Measurements from ENCODE around the gene GZMB.
"Not testable (repeated sequence)": the region's sequence is repeated elsewhere in the genome, so short reads cannot be mapped to it uniquely, and the experiment has no call there.

GZMB gene

DNA sequence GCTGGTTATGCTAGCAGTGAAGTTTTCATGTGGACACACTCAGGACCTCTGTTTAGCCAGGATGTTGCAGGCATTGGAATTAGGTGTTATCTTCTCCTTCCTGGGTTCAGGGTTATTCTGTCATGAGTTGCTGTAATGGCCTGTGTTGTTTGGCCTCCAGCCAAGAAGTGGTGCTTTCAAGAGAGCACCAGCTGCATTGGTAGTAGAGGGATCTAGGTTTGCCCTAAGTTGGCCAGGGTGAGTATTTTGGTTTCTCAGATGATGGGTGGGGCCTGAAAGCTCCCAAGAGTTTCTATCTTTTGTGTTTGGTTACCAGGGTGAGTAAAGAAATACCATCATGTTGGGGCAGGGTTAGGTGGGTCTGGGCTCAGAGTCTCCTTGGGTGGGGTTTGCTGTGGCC, 21.8 kb downstream of the GZMB start:
- Histone ChIP-seq H3K4me1 (no peaks in the 10 kb centered on the region), H3K9me3 (no peaks in the 10 kb centered on the region), H3K36me3 (replicated peaks) (no peaks in the 10 kb centered on the region), H3K4me3 (no peak overlapping the region), H3K27me3 (ENCODE audit: low read depth) (no peaks in the 10 kb centered on the region)
- DNase-seq (ENCODE audit: low spot score in 2 of 2): no peak
- in situ Hi-C loops (cut with MboI; ENCODE audit: low sequenced_read_pairs): no loop called here

GRCh38 chr14:24609655-24610344, 24.2 kb downstream of the GZMB start, which contains the start of gene GZMH:
GZMH (minus strand) TSS chr14:24609685; CDS start chr14:24609613, 72 bp downstream.
- no peak within 1 kb of the TSS for H3K4me3 ChIP-seq
- no peaks in the 10 kb centered on the region for H3K36me3 ChIP-seq (replicated peaks)
- no peaks in the 10 kb centered on the region for H3K27me3 ChIP-seq (ENCODE audit: low read depth)
- no peaks in the 10 kb centered on the region for H3K9me3 ChIP-seq
- H3K4me1 ChIP-seq: no peaks in the 10 kb centered on the region
- no peak for DNase-seq (ENCODE audit: low spot score in 2 of 2)
- in situ Hi-C loops (cut with MboI; ENCODE audit: low sequenced_read_pairs): no loop called here

GRCh38 chr14:24607635-24608514, 26.1 kb downstream of the GZMB start:
- no peaks in the 10 kb centered on the region for H3K9me3 ChIP-seq
- no peaks in the 10 kb centered on the region for H3K27me3 ChIP-seq (ENCODE audit: low read depth)
- H3K4me3 ChIP-seq: no peak overlapping the region
- no peaks in the 10 kb centered on the region for H3K36me3 ChIP-seq (replicated peaks)
- in situ Hi-C loops (cut with MboI; ENCODE audit: low sequenced_read_pairs): no loop called here
- no peaks in the 10 kb centered on the region for H3K4me1 ChIP-seq
- no peak for DNase-seq (ENCODE audit: low spot score in 2 of 2)

GRCh38 chr14:24607081-24607480, 26.9 kb downstream of the GZMB start:
- H3K9me3 ChIP-seq: no peaks in the 10 kb centered on the region
- no peak overlapping the region for H3K4me3 ChIP-seq
- in situ Hi-C loops (cut with MboI; ENCODE audit: low sequenced_read_pairs): no loop called here
- no peak for DNase-seq (ENCODE audit: low spot score in 2 of 2)
- H3K4me1 ChIP-seq: no peaks in the 10 kb centered on the region
- H3K36me3 ChIP-seq (replicated peaks): no peaks in the 10 kb centered on the region
- no peaks in the 10 kb centered on the region for H3K27me3 ChIP-seq (ENCODE audit: low read depth)

DNA sequence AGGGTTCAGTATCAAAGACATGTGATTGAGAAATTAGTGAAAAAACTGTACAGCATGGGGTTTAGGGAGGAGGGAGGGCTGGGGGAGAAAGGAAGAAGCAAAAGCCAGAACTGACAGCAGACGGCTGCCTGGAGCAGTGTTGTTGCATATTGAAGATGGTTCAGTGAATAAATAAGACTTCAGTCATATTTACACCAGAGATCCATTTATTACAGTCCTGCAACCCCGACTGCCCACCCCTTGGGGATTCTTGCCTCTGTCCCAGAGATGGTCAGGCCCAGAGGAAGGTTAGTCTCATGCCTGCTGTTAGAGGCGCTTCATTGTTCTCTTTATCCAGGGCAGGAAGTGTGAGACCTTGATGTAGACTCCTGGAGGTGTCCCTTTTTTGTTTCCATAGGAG, 27.7 kb downstream of the GZMB start:
- no peak for DNase-seq (ENCODE audit: low spot score in 2 of 2)
- no peak overlapping the region for H3K4me3 ChIP-seq
- H3K9me3 ChIP-seq: no peaks in the 10 kb centered on the region
- in situ Hi-C loops (cut with MboI; ENCODE audit: low sequenced_read_pairs): no loop called here
- no peaks in the 10 kb centered on the region for H3K4me1 ChIP-seq
- H3K36me3 ChIP-seq (replicated peaks): no peaks in the 10 kb centered on the region
- no peaks in the 10 kb centered on the region for H3K27me3 ChIP-seq (ENCODE audit: low read depth)

DNA sequence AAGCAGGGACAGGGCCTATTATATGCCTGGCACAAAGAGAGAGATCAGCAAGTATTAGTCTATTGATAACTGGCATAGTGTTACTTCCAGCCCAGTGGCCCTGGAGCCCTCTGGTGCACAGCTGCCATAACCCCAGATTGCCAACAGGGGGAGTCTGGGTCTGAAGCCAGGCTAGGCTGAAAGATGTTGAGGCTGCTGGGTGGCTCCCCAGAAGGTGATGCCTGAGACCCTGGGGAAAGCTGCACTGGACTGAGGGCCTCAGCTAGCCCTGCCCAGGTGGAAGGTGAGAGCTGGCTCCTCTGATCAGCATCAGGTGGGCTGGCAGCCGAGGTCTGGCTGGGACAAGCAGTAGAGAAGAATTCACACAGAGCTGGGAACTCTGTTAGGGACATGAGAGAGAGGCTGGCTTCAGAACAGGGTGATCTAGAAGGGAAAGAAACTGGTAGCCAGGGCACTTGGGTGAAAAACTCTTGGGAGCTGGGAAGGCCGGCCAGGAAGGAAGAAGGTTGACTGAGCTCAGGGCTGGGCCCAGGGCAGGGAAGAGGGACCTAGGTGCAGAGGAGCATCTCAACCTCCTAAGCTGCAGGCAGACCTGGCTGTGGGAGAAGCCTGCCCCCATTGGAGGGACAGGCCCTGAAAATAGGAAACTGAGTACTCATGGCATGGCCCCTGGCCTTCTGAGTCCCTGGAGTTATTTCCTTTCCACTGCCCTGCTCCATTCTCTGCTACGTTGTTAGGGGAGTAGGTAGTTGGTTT, 28.4 kb downstream of the GZMB start:
- Histone ChIP-seq H3K36me3 (replicated peaks) (no peaks in the 10 kb centered on the region), H3K4me1 (no peaks in the 10 kb centered on the region), H3K9me3 (no peaks in the 10 kb centered on the region), H3K4me3 (no peak overlapping the region), H3K27me3 (ENCODE audit: low read depth) (no peaks in the 10 kb centered on the region)
- DNase-seq (ENCODE audit: low spot score in 2 of 2): peak in 1 of 2 experiments; percentile 62
- in situ Hi-C loops (cut with MboI; ENCODE audit: low sequenced_read_pairs): no loop called here

DNA sequence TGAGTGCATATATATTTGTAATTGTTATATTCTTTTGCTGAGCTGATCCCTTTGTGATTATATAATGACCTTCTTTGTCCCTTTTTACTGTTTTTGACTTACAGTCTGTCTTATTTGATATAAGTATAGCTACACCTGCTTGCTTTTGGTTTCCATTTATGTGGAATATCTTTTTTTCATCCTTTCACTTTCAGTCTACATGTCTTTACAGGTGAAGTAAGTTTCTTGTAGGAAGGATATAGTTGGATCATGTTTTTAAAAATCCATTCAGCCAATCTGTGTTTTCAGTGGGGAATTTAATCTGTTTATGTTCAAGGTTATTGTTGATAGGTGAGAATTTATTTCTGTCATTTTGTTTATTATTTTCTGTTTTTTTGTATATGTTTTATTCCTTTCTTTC, 36.6 kb downstream of the GZMB start:
- DNase-seq (ENCODE audit: low spot score in 2 of 2): no peak
- H3K9me3 ChIP-seq: no peaks in the 10 kb centered on the region; the same call in 1 of the 2 replicates
- H3K36me3 ChIP-seq (replicated peaks): no peaks in the 10 kb centered on the region
- H3K4me1 ChIP-seq: no peaks in the 10 kb centered on the region
- H3K27me3 ChIP-seq (ENCODE audit: low read depth): no peaks in the 10 kb centered on the region
- in situ Hi-C loops (cut with MboI; ENCODE audit: low sequenced_read_pairs): no loop called here
- no peak overlapping the region for H3K4me3 ChIP-seq

GRCh38 chr14:24595073-24595808, 38.7 kb downstream of the GZMB start:
- no peaks in the 10 kb centered on the region for H3K27me3 ChIP-seq (ENCODE audit: low read depth)
- H3K9me3 ChIP-seq: no peaks in the 10 kb centered on the region; the same call in 1 of the 2 replicates
- no peak for DNase-seq (ENCODE audit: low spot score in 2 of 2)
- H3K4me1 ChIP-seq: no peaks in the 10 kb centered on the region
- in situ Hi-C loops (cut with MboI; ENCODE audit: low sequenced_read_pairs): no loop called here
- no peaks in the 10 kb centered on the region for H3K36me3 ChIP-seq (replicated peaks)
- H3K4me3 ChIP-seq: no peak overlapping the region

DNA sequence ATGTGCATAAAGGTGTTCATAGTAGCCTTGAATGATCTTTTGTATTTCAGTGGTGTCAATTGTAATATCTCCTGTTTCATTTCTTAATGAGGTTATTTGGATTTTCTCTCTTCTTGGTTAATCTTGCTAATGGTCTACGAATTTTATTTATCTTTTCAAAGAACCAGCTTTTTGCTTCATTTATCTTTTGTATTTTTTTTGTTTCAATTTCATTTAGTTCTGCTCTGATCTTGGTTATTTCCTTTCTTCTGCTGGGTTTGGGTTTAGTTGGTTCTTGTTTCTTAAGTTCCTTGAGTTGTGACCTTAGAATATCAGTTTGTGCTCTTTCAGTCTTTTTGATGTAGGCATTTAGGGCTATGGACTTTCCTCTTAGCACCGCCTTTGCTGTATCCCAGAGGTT, 43.0 kb downstream of the GZMB start:
- in situ Hi-C loops (cut with MboI; ENCODE audit: low sequenced_read_pairs); H3K27me3 ChIP-seq (ENCODE audit: low read depth); H3K4me1 ChIP-seq; H3K36me3 ChIP-seq (replicated peaks); H3K4me3 ChIP-seq; DNase-seq (ENCODE audit: low spot score in 2 of 2); H3K9me3 ChIP-seq: not testable (repeated sequence)

- in situ Hi-C loops (cut with MboI; ENCODE audit: low sequenced_read_pairs); H3K4me3 ChIP-seq; H3K27me3 ChIP-seq (ENCODE audit: low read depth); H3K36me3 ChIP-seq (replicated peaks); H3K9me3 ChIP-seq; DNase-seq (ENCODE audit: low spot score in 2 of 2); H3K4me1 ChIP-seq: not testable (repeated sequence)
These were observed 49.6 kb downstream of the GZMB start for GRCh38 chr14:24584402-24584801.
